ENCODE measurements around the gene PSTPIP2.
"Not testable (repeated sequence)": the region's sequence is repeated elsewhere in the genome, so short reads cannot be mapped to it uniquely, and the experiment has no call there.

PSTPIP2 gene

GRCh38 chr18:46035696-46036680, 36.1 kb downstream of the PSTPIP2 start:
- DNase-seq = no peak

- peak; percentile 15 for DNase-seq
Observed at GRCh38 chr18:46034230-46034629, 37.8 kb downstream of the PSTPIP2 start.

- no peak for DNase-seq
Observed at GRCh38 chr18:46031741-46032140, 40.3 kb downstream of the PSTPIP2 start.

DNA sequence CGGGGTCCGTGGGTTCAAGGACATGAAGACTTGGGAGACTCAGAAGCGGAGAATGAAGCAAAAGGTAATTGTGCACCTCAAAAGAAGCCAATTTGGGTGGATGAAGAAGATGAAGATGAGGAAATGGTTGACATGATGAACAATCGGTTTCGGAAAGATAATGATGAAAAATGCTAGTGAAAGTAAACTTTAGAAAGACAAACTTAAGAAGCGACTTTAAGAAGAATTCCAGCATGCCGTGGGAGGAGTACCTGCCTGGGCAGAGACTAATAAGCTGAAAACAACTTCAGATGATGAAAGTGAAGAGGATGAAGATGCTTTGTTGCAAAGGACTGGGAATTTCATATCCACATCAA, 43.5 kb downstream of the PSTPIP2 start:
- no peak for DNase-seq

GRCh38 chr18:46019936-46020335, 52.1 kb downstream of the PSTPIP2 start:
- no peak for DNase-seq

DNA sequence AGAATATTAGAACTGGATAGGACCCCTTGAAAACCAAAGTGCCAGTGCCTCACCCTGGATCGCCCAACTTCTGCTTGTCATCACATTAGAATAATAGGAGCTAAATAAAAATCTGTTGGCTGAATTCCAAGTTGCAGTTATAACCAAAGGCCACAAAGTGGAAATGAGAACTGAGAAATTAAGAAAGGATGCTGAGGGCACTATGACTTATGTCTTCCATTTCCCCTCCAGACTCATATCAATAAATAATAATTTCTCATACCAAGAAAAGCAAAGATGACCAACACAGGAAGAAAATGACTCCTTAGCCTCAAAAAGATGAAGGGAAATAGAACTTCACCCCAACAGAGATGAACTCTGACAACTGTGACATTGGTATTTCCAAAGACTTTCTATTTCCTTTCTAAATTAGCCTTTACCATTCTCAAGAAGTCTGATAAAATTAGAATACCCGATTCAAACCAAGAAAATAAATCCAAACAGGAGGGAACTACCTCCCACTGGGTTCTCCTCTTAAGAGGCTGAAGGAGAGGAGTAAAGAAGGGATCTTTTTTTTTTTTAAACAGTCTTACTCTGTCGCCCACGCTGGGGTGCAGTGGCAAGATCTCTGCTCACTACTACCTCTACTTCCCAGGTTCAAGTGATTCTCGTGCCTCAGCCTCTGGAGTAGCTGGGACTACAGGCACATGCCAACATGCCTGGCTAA, 58.4 kb downstream of the PSTPIP2 start:
- DNase-seq = peak; percentile 66

GRCh38 chr18:46010676-46011075, 61.4 kb downstream of the PSTPIP2 start:
- DNase-seq = no peak

DNA sequence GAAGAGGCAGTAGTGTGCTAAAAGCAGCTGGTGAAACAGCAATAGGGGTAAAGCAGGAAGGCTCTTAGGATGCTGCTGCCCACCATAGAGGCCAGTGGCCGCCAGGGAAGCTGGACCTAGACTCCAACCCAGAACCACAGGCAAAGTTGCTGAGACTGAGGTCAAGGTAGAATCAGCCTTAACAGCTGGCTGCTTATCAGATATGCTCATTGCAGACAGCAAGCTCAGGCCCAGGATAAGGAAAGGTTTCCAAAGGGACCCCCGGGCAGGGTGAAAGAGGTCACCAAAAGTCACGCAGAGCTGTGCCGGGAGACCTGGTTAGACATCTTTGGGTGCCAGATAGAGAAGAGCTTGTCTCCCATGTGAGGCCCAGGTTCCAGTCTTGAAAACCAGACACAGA, 62.0 kb downstream of the PSTPIP2 start:
- DNase-seq = no peak

- no peak for DNase-seq
Observed at GRCh38 chr18:46009125-46009840, 62.8 kb downstream of the PSTPIP2 start.

- DNase-seq = no peak
Observed at GRCh38 chr18:46008531-46008930, 63.5 kb downstream of the PSTPIP2 start.

DNA sequence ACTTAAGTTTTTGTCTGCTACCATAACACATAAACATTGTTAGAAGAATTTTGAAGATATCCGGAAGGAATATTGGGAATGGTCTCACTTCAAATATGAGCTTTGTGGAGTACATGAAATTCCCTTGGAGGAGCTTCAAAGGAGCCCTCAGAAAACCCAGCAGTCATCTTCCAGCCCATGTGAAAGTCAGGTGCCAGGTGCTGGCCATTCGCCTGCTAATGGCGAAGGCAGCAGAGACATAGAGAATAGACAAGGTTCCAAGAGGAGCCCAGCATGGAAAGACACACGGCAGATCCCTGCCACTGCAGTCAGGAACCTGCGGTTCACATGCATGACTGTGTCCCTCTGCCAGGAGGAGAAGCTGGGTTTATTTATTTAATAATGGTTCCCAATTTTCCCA, 64.9 kb downstream of the PSTPIP2 start:
- DNase-seq = no peak

GRCh38 chr18:46002934-46003333, 69.1 kb downstream of the PSTPIP2 start:
- DNase-seq = no peak

DNA sequence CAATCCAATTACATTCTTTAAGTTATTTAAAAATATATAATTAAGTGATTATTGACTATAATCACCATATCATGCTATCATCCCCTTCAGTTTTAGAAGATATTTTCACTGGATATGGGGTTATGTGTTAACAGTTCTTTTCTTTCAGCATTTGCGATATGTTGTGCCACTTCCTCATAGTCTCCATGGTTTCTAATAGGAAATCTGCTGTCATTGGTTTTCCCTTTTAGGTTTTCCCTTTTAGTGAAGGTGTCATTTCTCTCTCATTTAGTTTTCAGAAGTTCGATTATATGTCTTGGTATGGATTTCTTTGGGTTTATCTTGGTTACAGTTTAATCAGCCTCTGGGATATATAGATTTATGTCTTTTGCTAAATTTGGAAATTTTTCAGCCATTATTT, 70.2 kb downstream of the PSTPIP2 start:
- no peak for DNase-seq

GRCh38 chr18:46001074-46001473, 71.0 kb downstream of the PSTPIP2 start:
- DNase-seq = no peak

- DNase-seq = no peak
Observed at GRCh38 chr18:45999536-45999935, 72.5 kb downstream of the PSTPIP2 start.

DNA sequence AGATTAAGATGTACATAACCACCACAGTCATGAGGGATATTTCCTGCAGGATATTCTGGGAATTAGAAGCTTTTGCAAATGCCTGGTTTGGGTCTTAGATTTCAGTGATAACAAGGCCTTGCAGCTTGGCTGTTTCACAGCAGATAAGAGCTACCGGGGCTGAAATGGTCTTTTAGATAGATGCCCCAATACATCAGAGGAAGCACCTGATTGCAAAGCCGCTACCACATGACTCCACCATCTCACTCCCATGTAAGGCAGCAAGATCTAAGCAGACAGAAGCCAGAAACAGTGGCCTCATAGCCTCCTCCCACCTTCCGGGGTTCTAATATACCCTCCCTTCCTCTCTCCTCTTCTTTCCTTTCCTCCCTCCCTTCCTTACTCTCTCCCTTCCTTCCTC, 73.8 kb downstream of the PSTPIP2 start:
- peak; percentile 19 for DNase-seq

DNA sequence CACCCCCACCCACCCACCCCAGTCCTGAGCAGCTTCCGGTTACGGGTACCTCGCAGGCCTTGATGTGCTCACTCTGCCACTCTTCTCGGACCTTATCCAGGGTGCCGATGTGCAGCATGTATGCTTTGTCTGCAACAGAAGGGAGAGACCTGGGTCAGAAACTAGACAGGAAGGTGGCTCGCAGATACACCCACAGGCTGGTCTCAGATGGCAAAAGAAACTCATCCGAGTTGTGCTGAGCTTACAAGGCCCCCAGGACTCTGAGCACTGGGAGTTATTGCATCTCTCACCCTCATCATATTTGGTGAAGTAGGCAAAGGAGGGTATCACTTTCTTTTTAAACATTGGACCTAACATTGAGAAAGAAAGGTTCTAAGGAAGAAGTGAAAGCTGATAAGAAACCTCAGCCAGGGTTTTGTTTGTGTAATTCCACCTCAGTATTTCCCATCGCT, 74.3 kb downstream of the PSTPIP2 start:
- DNase-seq = peak; percentile 38

DNA sequence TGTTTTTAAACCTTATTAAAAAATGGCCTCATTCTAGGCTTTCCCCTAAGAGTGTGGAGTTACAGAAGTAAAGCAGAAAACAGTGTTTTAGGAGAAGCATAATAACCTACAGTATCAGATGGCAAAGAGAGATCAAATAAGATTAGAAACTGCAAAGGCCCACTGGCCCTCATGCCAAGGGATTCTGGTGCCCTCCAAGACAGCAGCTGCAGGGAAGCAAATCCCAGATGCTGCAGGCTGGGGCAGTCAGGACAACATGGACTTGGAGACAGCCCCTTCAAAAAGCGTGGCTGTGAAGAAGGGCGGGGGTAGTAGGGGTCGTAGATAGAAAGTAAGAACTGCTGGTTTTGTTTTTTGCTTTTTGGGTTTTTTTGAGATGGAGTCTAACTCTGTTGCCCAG, 76.6 kb downstream of the PSTPIP2 start:
- no peak for DNase-seq

DNA sequence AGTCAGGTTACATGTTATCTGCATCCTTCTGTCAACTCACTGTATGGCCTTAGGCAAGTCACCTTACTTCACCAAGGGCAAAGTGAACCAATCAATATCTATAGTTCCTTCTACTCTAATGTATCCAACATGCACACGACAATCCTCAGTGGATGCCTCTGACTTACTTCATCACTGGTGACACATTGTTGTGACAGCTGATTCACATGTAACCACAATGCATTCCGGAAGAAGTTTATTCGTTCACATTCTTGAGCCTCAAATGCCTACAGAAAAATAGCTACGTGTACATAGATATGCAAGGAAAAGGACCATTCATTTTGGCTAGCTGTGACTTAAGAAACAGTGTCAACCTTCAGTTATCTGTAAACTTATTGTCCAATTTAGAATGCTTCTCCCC, 78.6 kb downstream of the PSTPIP2 start:
- no peak for DNase-seq

- not testable (repeated sequence) for DNase-seq
Observed at GRCh38 chr18:45992527-45992926, 79.5 kb downstream of the PSTPIP2 start.

GRCh38 chr18:45991788-45992187, 80.3 kb downstream of the PSTPIP2 start:
- no peak for DNase-seq

DNA sequence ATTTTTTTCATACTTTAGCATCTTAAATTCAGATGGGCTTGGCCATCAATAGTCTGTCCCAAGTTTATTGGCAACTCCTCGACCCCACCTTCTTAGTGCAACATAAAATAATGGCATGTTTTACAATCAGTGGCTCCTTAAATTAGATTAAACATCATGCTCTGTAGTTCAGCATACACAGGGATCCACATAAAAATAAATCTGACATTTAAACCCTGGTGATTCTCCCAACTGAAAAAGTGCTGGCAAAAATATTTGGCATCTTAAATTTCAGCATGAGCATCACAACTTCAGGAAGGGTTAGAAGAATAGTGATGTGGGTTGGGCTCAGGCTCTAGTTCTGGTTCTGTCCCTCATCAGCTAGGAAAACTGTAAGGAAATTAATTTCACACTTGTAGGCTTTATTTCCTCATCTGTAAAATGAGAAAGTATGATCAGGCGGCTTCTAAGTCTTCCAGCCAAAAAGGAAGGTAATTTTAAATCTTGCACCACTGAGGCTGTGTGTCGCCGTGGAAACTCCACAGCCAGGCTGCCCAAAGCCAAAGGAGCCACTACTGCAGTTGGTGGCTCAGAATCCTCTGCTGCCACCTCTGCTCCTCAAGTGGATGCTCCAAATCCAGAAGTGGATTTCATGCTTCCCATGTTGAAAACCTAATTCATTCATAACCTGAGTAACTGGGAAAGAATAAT, 87.4 kb downstream of the PSTPIP2 start:
- no peak for DNase-seq

GRCh38 chr18:45981821-45982220, 90.2 kb downstream of the PSTPIP2 start:
- no peak for DNase-seq
